Coronary artery (tissue), 2 donors: ENCODE data around the gene CPSF4.

ENCODE experiments used
- DNase-seq: peaks from one replicate; pipeline ENCODE4 v3.0.0-alpha.2; 2017; ENCODE audit warnings: low spot score
- H3K27ac ChIP-seq, 2 donors: fragments of 200-600 bp; sonication (generic); one replicate each; pipeline ENCODE4 v1.5.1; 2016 to 2019
- H3K4me3 ChIP-seq: fragments of 200-600 bp; sonication (generic); 2 replicates; pipeline ENCODE4 v1.5.1; 2016; ENCODE audit warnings: mild to moderate bottlenecking, moderate library complexity
- TF ChIP-seq, protein P1 (sequence below): fragments of 200-600 bp; sonication (generic); IDR thresholded peaks from one replicate; pipeline ENCODE4 v1.5.1; 2019; ENCODE audit warnings: antibody characterized with exemption

CPSF4 gene

DNA sequence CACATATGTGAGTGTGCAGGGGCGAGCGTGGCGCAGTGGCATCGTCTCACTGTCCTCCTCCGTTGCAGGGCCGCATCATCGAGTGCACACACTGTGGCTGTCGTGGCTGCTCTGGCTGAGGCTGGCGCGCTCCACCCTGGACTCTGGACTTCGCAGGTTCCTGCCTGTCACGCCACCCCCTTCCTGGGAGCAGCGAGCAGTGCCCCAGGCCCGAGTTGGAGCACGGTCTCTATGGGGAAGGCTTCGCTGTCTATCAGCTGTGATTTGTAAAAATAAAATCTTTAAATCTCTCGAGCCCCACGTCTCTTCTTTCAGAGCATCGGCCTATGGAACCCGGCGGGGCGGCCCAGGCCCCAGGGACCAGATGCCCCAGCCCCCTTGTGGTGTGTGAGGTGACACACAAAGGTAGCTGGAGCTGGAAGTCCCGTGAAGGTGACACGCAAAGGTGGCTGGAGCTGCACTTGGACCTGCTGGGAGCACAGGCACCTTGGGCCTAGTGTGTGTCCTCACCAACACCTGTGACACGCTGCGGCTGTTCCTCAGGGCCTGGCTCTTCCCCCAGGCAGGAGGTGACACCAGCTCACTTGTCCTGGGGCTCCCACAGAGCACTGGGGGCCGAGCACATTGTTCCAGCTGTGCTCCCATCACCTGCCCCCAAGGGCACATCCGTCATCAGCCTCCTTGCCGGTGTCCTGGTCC, 19.3 kb upstream of the CPSF4 start:
- TF ChIP-seq, protein P1, sequence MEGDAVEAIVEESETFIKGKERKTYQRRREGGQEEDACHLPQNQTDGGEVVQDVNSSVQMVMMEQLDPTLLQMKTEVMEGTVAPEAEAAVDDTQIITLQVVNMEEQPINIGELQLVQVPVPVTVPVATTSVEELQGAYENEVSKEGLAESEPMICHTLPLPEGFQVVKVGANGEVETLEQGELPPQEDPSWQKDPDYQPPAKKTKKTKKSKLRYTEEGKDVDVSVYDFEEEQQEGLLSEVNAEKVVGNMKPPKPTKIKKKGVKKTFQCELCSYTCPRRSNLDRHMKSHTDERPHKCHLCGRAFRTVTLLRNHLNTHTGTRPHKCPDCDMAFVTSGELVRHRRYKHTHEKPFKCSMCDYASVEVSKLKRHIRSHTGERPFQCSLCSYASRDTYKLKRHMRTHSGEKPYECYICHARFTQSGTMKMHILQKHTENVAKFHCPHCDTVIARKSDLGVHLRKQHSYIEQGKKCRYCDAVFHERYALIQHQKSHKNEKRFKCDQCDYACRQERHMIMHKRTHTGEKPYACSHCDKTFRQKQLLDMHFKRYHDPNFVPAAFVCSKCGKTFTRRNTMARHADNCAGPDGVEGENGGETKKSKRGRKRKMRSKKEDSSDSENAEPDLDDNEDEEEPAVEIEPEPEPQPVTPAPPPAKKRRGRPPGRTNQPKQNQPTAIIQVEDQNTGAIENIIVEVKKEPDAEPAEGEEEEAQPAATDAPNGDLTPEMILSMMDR: no peak
- no peak overlapping the region for H3K4me3 ChIP-seq

GRCh38 chr7:99420213-99420612, 18.5 kb upstream of the CPSF4 start:
- TF ChIP-seq, protein P1: no peak
- DNase-seq: no peak
- no peak overlapping the region for H3K4me3 ChIP-seq
- H3K27ac ChIP-seq: no peak overlapping the region

More for the DNA sequence above, 19.3 kb upstream of the CPSF4 start:
- H3K27ac ChIP-seq: no peak overlapping the region
- DNase-seq: no peak

DNA sequence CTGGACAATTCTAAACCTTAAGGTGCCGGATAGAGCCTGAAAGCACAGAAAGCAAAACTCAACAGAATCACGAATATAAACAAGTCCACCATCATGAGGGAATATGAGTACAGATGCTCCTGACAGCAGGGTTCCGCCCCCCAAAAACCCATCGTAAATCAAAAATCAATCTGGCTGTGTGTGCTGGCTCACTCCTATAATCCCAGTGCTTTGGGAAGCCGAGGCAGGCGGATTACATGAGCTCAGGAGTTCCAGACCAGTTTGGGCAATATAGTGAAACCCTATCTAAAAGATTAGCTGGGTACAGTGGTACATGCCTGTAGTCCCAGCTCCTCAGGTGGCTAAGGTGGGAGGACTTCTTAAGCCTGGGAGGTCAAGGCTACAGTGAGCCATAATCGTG, 17.8 kb upstream of the CPSF4 start:
- TF ChIP-seq, protein P1: no peak
- Histone ChIP-seq H3K4me3 (no peak overlapping the region), H3K27ac (no peak overlapping the region)
- no peak for DNase-seq

GRCh38 chr7:99422186-99422585, 16.6 kb upstream of the CPSF4 start:
- H3K27ac ChIP-seq: no peak overlapping the region
- TF ChIP-seq, protein P1: no peak
- DNase-seq: no peak
- H3K4me3 ChIP-seq: no peak overlapping the region

- no peak for DNase-seq
Observed at GRCh38 chr7:99422625-99423024, 16.1 kb upstream of the CPSF4 start.

GRCh38 chr7:99424932-99425730, 13.6 kb upstream of the CPSF4 start:
- DNase-seq: no peak
- Histone ChIP-seq H3K27ac (no peak overlapping the region), H3K4me3 (no peak overlapping the region)
- TF ChIP-seq, protein P1: no peak

More at GRCh38 chr7:99422625-99423024, 16.1 kb upstream of the CPSF4 start:
- Histone ChIP-seq H3K4me3 (no peak overlapping the region), H3K27ac (no peak overlapping the region)
- TF ChIP-seq, protein P1: no peak
